DMS53 (cell line): ENCODE data around the gene LCLAT1.
A peak's percentile ranks its signal among the peaks of the same experiment; 100 is the strongest.
"Not testable (repeated sequence)": the region's sequence is repeated elsewhere in the genome, so short reads cannot be mapped to it uniquely, and the experiment has no call there.

Source experiments
- DNase-seq: peaks from one replicate; lab custom pipeline; 2025; lab: John Stamatoyannopoulos, UW

LCLAT1 gene

DNA sequence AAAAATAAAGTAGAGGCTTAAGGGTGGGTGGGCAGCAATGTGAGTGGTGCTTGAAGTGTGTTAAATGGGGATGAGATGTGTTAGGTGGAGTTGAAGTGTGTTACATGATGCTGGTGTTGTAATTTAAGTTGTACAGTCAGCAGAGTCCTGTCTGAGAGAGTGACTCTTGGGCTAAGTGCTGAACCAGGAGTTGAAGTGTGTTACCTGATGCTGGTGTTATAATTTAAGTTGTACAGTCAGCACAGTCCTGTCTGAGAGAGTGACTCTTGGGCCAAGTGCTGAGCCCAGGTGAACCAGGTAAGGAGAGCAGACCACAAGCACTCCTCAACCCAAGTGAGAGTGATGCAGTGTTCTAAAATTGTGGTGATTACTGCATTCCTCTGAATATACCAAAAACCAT, 40.6 kb downstream of the LCLAT1 start:
- DNase-seq, result peak; percentile 2

- DNase-seq, result no peak
These were observed 41.1 kb downstream of the LCLAT1 start for GRCh38 chr2:30488012-30488659.

DNA sequence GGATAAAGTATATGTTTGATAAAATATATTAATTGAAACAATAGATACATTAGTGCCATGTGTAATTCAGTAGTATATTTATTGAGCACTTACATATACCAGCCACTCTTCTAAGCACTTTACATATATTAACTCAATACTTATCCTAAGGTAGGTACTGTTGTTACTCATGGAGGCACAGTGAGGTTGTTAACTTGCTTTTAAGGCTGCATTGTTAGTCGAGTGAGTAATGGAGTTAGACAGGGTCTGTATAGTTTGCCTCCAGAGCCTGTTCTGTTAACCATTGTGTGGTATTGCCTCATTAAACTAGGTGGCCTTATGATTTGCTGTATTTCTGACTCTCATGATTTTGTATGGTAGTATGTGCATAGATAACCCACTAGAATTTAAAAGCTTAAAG, 44.2 kb downstream of the LCLAT1 start:
- no peak for DNase-seq

DNA sequence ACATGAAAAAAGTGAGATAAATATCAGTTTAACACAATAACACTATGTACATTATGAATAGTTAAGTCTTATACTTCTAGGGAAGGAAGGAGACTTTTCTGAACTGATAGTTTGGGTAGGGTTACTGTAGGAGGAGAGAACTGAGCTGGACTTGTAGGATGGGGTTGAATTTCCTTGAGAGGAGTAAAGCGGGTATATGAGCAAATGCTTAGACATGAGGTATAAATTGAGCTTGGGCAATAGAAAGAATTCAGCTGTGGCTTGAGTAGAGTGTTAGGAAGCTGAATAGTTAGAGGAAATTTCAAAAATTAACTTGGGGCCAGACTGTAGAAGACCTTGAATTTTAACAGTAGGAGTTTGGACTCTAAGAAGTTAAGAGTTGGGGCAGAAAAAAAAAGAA, 45.1 kb downstream of the LCLAT1 start:
- no peak for DNase-seq

DNA sequence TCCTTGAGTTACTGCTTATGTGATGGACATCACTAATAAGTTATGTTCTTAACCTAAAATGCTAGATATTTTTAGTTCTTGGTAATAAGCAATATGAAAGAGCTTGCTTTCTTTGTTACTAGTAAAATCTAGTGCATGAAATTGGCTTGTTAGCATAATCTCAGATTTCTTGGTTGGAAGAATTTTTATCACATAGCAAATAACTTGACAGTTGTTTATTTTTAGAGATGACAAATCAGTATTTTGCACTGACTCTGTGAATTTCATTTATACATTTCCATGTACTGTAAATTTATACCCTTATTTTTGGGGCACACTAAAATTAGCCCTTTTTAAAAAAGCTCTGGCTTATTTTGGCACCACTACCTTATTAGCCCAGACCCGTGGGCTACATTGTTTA, 45.6 kb downstream of the LCLAT1 start:
- no peak for DNase-seq

DNA sequence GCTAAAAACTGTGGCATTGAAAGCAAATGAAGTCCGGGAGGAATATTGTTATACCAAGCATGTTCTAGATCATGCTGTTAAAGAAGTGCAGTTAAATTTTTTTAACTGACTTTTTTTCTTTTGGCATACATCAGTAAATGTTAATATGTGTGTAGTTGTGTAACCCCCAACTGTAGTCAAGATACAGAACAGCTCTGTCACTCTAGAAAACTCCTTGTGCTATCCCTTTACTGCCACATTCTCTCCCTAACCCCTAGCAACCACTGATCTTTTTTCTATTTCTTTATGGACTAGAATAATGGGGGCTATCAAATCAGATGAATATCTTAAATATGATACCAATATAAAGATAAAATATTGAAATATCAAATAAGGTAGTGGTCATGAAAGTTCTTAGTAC, 46.4 kb downstream of the LCLAT1 start:
- DNase-seq, result no peak

DNA sequence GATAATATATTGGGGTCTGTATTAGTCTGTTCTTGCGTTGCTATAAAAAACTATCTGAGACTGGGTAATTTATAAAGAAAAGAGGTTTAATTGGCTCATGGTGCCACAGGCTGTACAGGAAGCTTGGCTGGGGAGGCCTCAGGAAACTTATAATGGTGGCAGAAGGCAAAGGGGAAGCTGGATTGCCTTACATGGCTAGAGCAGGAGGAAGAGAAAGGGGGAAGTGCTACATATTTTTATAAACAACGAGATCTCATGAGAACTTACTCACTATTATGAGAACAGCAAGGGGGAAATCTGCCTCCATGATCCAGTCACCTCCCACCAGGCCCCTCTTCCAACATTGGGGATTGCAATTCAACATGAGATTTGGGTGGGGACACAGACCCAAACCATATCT, 48.9 kb downstream of the LCLAT1 start:
- DNase-seq, result not testable (repeated sequence)

DNA sequence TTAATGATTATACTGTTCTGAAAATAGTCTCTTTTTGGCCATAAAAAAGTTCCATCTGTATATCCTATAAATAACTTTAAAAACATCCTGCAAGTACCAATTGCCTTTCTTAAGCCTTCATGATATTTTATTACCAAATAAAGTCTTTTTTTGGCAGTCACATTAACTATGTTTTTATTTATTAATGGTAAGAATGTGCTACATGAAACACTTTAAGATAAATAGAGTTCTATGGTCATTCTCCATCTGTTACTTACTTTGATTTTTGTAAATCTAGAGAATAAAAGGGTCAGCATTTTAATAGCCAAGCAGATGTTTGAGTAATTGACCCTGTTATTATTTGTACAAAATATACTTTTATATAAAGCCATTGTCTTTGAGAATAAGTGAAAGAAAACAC, 52.6 kb downstream of the LCLAT1 start:
- no peak for DNase-seq

DNA sequence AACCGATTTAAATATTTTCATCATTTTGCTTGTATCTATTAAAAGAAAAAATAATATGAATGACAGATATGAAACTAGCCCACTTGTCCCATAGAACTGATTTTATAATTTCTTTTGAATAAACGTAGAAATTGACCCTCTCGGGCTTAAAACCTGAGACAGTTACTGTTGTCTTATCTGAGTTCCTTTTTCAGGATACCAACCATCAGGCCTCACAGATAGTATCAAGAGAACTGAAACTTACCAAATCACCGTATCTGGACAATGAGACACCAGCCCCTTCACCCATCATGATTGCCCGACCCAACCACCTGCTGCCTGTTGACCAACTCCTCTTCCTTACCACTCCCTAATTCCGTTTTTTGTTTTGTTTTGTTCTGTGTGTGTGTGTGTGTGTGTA, 53.7 kb downstream of the LCLAT1 start:
- no peak for DNase-seq

DNA sequence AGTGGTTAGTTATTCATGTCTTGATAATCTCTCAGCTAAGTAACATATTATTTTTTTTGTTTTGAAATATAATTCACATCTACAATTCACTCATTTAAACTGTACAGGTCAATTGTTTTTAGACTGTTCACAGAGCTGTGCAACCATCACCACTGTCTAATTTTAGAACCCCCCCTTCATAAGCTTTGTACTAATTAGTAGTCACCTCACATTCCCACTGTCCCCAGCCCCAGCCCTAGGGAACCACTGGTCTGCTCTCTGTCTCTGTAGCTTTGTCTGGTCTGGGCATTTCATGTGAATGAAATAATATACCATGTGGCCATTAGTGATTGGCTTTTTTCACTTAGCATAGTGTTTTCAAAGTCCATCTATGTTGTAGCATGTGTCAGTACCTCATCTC, 55.3 kb downstream of the LCLAT1 start:
- DNase-seq, result no peak

DNA sequence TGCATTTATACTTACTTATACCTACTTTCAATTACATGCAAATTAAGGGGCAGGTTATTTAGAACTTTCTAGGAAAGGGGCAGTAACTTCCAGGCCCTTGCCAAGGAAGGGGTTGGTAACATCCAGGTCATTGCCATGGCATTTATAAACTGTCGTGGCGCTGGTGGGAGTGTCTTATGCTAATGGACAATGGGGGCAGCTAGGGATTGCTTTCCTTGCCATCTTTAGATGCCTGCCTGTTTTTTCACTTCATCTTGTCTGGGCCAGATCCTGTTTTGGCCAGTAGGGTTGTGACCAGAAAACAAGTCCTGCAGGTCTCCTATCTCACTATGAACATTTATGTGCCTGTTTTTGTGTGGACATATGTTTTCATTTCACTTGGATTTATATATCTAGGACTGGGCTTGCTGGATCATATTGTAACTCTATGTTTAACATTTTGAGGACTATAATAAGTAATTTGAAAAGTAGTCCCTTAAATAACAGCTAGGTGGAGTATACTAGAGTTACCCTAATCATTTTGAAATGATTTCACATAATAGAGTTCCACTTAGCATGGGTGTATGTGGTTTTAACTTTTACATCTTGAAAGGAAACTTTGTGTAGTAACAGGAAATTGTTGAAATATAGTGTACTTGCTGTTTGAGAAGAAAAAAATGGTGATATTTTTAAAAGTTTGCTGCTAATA, 56.1 kb downstream of the LCLAT1 start:
- DNase-seq, result no peak

DNA sequence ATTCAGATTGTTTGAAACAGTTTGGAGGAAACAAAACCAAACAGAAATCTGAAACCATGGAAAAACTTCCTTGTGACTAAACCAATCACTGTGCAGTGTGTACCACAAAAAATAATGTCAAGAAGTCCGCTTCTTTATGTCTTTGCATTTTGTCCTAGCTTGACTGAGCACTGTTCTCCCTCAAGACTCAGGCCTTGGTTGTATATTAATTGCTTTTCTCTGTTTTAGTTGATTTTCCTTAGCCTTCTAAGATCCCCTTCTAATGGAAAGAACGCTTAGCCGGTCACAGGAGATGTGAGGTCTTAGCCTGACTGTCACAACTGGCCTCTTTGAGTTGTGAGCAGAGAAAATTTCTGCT, 56.6 kb downstream of the LCLAT1 start:
- no peak for DNase-seq

DNA sequence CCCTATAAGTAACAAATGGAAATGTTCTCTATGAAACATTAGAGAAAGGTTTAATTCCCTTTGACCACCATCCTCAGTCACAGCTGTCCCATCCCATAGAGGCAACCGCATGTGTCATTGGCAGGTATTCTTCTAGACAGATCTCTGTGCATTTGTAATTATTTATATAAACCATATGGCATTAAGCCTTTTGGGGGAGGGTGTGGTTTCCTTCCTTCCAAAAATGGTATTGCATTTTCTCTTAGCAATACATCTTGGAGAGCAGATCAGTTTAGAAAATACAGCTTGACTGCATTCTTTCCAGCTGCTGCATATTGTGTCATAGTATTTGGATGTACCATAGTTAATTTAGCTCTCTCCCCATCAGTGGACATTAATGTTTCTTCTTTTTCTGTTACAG, 57.7 kb downstream of the LCLAT1 start:
- DNase-seq, result no peak

DNA sequence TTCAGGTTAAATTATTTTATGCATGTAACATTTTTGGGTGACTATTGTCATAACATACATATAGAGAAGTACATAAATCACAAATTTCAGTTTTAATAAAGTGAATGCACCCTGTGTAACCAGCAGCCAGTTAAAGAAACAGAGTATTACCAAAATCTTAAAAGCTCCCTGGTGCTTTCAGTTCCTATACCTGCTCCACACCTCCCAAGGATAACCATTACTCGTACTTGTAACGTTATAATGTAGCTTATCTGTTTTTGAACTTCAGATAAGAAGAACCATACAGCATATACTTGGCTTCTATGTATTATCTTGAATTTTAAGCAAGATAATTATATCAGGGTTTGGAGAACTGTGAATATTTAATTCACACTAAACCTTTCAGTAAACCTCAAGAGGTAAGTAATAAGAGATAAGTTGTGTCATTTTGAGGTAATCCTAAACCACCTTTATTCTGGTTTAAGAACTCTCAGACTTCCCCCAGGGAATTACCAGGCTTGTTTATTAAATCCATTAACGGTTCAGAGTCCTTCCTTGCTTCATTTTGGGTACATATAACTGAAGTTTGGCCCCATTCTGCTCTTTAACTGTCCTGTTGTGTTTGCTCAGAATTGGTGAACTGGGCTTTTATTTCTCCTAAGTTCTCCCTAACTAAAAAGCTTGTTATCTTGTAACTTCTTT, 58.6 kb downstream of the LCLAT1 start:
- no peak for DNase-seq

- not testable (repeated sequence) for DNase-seq
These were observed 60.4 kb downstream of the LCLAT1 start for GRCh38 chr2:30507460-30507859.

GRCh38 chr2:30509716-30510115, 62.7 kb downstream of the LCLAT1 start:
- no peak for DNase-seq

GRCh38 chr2:30510409-30510808, 63.4 kb downstream of the LCLAT1 start:
- no peak for DNase-seq

DNA sequence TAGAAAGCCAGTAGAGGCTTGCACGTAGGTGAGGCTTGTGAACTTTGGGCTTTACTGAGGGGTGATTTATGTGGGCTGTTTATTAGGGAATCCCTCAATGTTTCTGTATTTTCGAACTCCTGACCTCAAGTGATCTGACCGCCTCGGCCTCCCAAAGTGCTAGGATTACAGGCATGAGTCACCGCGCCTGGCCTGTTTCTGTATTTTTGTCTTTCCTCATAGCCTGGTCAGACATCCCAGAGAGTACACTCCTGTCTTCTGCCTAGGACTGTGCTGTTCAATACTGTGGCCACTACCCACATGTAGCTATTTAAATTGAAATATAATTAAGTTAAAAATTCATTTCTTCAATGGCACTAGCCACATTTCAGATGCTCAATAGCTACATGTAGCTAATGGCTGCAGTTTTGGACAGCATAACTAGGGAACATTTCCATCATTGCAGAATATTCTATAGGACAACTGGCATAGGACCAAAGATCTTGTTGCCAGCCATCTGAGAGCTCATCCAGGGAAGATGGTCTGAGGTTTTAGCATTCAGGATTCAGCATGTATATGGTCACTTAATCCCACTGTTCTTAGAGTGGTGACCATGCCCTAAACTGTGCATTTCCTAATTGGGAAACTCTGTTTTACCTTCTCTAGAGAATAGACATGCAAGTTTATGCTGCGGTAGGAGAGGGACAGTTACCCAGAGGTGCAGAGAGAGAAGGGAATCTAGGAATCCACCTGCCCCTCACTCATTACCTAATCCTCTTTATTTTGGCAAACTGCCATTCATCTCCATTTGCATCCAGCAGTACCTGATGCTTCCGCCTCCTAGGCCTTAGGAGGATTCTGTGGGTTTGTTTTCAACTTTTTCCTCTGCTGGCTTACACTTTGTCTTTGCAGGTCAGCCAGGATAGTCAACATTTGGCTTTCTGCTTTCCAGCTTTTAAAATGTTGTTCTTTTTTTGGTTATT, 64.4 kb downstream of the LCLAT1 start:
- DNase-seq, result peak; percentile 77

DNA sequence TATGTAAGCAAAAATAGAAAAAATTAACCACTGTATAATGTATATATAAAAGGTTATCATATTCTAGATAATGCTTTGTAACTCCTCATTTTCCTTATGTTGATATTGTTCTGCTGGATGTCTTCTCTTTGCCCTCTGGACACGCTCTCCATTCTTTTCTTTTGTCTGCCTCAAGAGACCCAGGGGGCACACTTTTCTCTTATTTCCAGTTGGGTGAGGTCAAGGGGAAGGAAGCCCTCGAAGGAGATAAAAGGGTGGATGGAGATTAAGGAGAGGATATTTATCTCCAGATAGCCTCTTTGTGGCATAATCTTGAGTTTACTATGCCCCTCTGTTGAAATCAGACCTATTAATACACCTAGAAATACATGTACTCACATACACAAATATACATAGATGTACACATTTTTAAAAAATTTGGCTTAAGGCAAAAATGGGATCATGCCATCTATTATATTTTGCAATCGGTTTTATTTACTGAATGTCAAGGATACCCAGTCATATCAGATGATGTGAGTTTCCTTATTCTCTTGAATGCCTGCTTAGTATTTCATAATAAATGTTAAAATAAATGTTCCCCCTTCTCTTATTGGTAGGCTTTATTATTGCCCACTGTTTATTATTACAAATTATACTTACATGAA, 65.3 kb downstream of the LCLAT1 start:
- no peak for DNase-seq

GRCh38 chr2:30513649-30514048, 66.6 kb downstream of the LCLAT1 start:
- DNase-seq, result not testable (repeated sequence)

GRCh38 chr2:30514134-30514847, 67.2 kb downstream of the LCLAT1 start:
- no peak for DNase-seq
